Glomerular endothelial cell (primary cell): ENCODE data around the gene MEI4. TPM values are rescaled to one million over a fixed set of nuclear protein-coding genes. Genes with fewer than 3 reads are reported as not detected.
"Not testable (repeated sequence)": the region's sequence is repeated elsewhere in the genome, so short reads cannot be mapped to it uniquely, and the experiment has no call there.

Experiments used
- DNase-seq: peaks from one replicate; pipeline ENCODE4 v3.0.0-alpha.2; 2011; ENCODE audit warnings: low read depth, low spot score; ENCODE audit errors: extremely low read depth
- total RNA-seq: library from RNA; depleted of rRNA; stranded (reverse); fragments of >200 nt; gene quantifications from 2 replicates; pipeline ENCODE4 v1.2.3, GENCODE V29; 2015

The MEI4 gene
- total RNA-seq, 1 donor from 2014 or later = not detected

- no peak for DNase-seq
Observed at GRCh38 chr6:77812304-77812703, 159.5 kb downstream of the MEI4 start.

- no peak for DNase-seq
Observed at GRCh38 chr6:77813090-77813489, 160.3 kb downstream of the MEI4 start.

GRCh38 chr6:77814119-77814518, 161.3 kb downstream of the MEI4 start:
- no peak for DNase-seq

GRCh38 chr6:77815531-77815930, 162.7 kb downstream of the MEI4 start:
- no peak for DNase-seq

- no peak for DNase-seq
Observed at GRCh38 chr6:77816766-77817270, 164.0 kb downstream of the MEI4 start.

GRCh38 chr6:77822265-77822664, 169.4 kb downstream of the MEI4 start:
- DNase-seq = no peak

- DNase-seq = no peak
Observed at GRCh38 chr6:77825204-77825603, 172.4 kb downstream of the MEI4 start.

GRCh38 chr6:77829736-77830135, 176.9 kb downstream of the MEI4 start:
- DNase-seq = no peak

GRCh38 chr6:77833749-77834148, 180.9 kb downstream of the MEI4 start:
- DNase-seq = not testable (repeated sequence)

- DNase-seq = no peak
Observed at GRCh38 chr6:77834591-77834996, 181.8 kb downstream of the MEI4 start.

GRCh38 chr6:77837034-77837784, 184.4 kb downstream of the MEI4 start:
- no peak for DNase-seq

- no peak for DNase-seq
Observed at GRCh38 chr6:77839292-77839691, 186.5 kb downstream of the MEI4 start.

- no peak for DNase-seq
Observed at GRCh38 chr6:77844822-77845221, 192.0 kb downstream of the MEI4 start.

- DNase-seq = no peak
Observed at GRCh38 chr6:77853401-77853800, 200.6 kb downstream of the MEI4 start.

- DNase-seq = no peak
Observed at GRCh38 chr6:77856391-77856790, 203.6 kb downstream of the MEI4 start.

GRCh38 chr6:77857421-77857820, 204.6 kb downstream of the MEI4 start:
- DNase-seq = no peak

GRCh38 chr6:77876300-77876699, 223.5 kb downstream of the MEI4 start:
- DNase-seq = no peak

- DNase-seq = no peak
Observed at GRCh38 chr6:77879527-77879926, 226.7 kb downstream of the MEI4 start.

GRCh38 chr6:77880501-77880900, 227.7 kb downstream of the MEI4 start:
- DNase-seq = no peak

- no peak for DNase-seq
Observed at GRCh38 chr6:77883851-77884250, 231.0 kb downstream of the MEI4 start.

GRCh38 chr6:77893391-77893790, 240.6 kb downstream of the MEI4 start:
- DNase-seq = no peak

GRCh38 chr6:77906070-77906469, 253.2 kb downstream of the MEI4 start:
- no peak for DNase-seq

GRCh38 chr6:77910826-77911225, 258.0 kb downstream of the MEI4 start:
- DNase-seq = no peak
